SU-DHL-6 (cell line): Measurements from ENCODE around the gene NR2F1-AS1.

Experiments used
- CTCF ChIP-seq: fragments of 200-600 bp; sonication (generic); IDR thresholded peaks from one replicate; pipeline ENCODE4 v1.5.1; 2017; ENCODE audit warnings: antibody characterized with exemption, mild to moderate bottlenecking, low read length, moderate library complexity; ENCODE audit not compliant: insufficient read depth, poor library complexity, severe bottlenecking
- EZH2phosphoT487 ChIP-seq: fragments of 200-600 bp; sonication (generic), shearing (Covaris generic); conservative IDR thresholded peaks from 2 replicates; pipeline ENCODE4 v1.6.1; 2018; ENCODE audit warnings: mild to moderate bottlenecking, antibody characterized with exemption, low read length, moderate library complexity, mixed read lengths

- TF ChIP-seq CTCF (no peak), EZH2phosphoT487 (no peak)
Measured at GRCh38 chr5:93371893-93372292, 209.1 kb downstream of the NR2F1-AS1 start.
